ENCODE data around the gene WNK2.
"Not testable (repeated sequence)": the region's sequence is repeated elsewhere in the genome, so short reads cannot be mapped to it uniquely, and the experiment has no call there.

The WNK2 gene

GRCh38 chr9:93315118-93315517, 131.2 kb downstream of the WNK2 start:
- DNase-seq, result no peak

GRCh38 chr9:93315960-93316359, 132.0 kb downstream of the WNK2 start:
- no peak for DNase-seq

- no peak for DNase-seq
These were observed 133.0 kb downstream of the WNK2 start for GRCh38 chr9:93316726-93317494.

- DNase-seq, result no peak
These were observed 133.7 kb downstream of the WNK2 start for GRCh38 chr9:93317495-93318094.

GRCh38 chr9:93318480-93318879, 134.5 kb downstream of the WNK2 start:
- DNase-seq, result no peak

GRCh38 chr9:93319301-93319991, 135.5 kb downstream of the WNK2 start:
- DNase-seq, result no peak

- no peak for DNase-seq
These were observed 136.1 kb downstream of the WNK2 start for GRCh38 chr9:93319992-93320500.

GRCh38 chr9:93320591-93321219, 136.8 kb downstream of the WNK2 start:
- no peak for DNase-seq

- no peak for DNase-seq
These were observed 137.3 kb downstream of the WNK2 start for GRCh38 chr9:93321220-93321610.

- not testable (repeated sequence) for DNase-seq
These were observed 139.6 kb downstream of the WNK2 start for GRCh38 chr9:93323446-93323954.

- no peak for DNase-seq
These were observed 140.4 kb downstream of the WNK2 start for GRCh38 chr9:93324191-93324834.

GRCh38 chr9:93325307-93326035, 141.5 kb downstream of the WNK2 start:
- DNase-seq, result no peak

- DNase-seq, result no peak
These were observed 142.1 kb downstream of the WNK2 start for GRCh38 chr9:93326056-93326455.

GRCh38 chr9:93326654-93327053, 142.7 kb downstream of the WNK2 start:
- no peak for DNase-seq

GRCh38 chr9:93329629-93330280, 145.8 kb downstream of the WNK2 start:
- DNase-seq, result no peak

- no peak for DNase-seq
These were observed 148.4 kb downstream of the WNK2 start for GRCh38 chr9:93332317-93332716.

GRCh38 chr9:93336720-93337119, 152.8 kb downstream of the WNK2 start:
- DNase-seq, result no peak

- DNase-seq, result not testable (repeated sequence)
These were observed 154.3 kb downstream of the WNK2 start for GRCh38 chr9:93338196-93338595.

- no peak for DNase-seq
These were observed 156.2 kb downstream of the WNK2 start for GRCh38 chr9:93340091-93340490.

- DNase-seq, result not testable (repeated sequence)
These were observed 157.9 kb downstream of the WNK2 start for GRCh38 chr9:93341820-93342219.

GRCh38 chr9:93342428-93342827, 158.5 kb downstream of the WNK2 start:
- DNase-seq, result not testable (repeated sequence)
